Subcutaneous abdominal adipose tissue (tissue), 5 donors: ENCODE measurements around the gene CROCC2.
A peak's percentile ranks its signal among the peaks of the same experiment; 100 is the strongest.

ENCODE experiments used
- H3K27ac ChIP-seq: one replicate; pipeline ENCODE4 v1.7.0; 2013; ENCODE audit warnings: low read depth, mild to moderate bottlenecking, inconsistent platforms, low read length, moderate library complexity
- H3K27me3 ChIP-seq, 5 donors: one replicate each; pipeline ENCODE4 v1.7.0; 2013; ENCODE audit warnings: low read length in 5 of 5, inconsistent platforms in 1 of 5; ENCODE audit not compliant: control insufficient read depth in 5 of 5, insufficient read depth in 4 of 5
- H3K36me3 ChIP-seq, 5 donors: one replicate each; pipeline ENCODE4 v1.7.0; 2013; ENCODE audit warnings: low read length in 5 of 5; ENCODE audit not compliant: control insufficient read depth in 5 of 5, insufficient read depth in 5 of 5
- H3K4me1 ChIP-seq, 5 donors: one replicate each; pipeline ENCODE4 v1.7.0; 2013; ENCODE audit warnings: low read length in 5 of 5, mild to moderate bottlenecking in 3 of 5, moderate library complexity in 1 of 5; ENCODE audit not compliant: control insufficient read depth in 5 of 5, insufficient read depth in 5 of 5
- H3K4me3 ChIP-seq, 5 donors: one replicate each; pipeline ENCODE4 v1.7.0; 2013; ENCODE audit warnings: low read length in 5 of 5, low read depth in 1 of 5
- H3K9ac ChIP-seq, 5 donors: one replicate each; pipeline ENCODE4 v1.7.0; 2013; ENCODE audit warnings: low read length in 5 of 5, mild to moderate bottlenecking in 4 of 5, moderate library complexity in 3 of 5
- H3K9me3 ChIP-seq, 5 donors: one replicate each; pipeline ENCODE4 v1.7.0; 2013; ENCODE audit warnings: low read length in 5 of 5; ENCODE audit not compliant: control insufficient read depth in 5 of 5
- donor health status: healthy.
- donor health status: healthy.
- donor health status: healthy.
- donor health status: healthy.
- donor health status: healthy.

Gene CROCC2

DNA sequence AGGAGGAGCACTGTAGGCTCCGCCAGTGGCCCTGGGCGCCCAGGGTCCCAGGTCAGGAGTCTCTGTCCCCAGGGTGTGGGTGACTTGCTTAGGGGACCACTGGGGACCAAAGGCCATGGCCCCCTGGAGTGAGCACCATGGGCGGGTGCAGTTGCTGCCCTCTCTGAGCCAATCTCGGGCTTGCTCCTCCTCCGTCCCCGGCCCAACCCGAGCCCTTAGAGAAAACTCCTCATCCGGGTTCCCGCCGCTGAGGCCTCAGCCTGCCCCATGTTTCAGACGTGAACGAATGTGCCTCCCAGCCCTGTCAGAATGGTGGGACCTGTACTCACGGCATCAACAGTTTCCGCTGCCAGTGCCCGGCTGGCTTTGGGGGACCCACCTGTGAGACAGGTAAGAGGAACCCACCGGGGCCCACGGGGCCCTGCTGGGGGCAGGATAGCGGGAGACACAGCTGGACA is 130.9 kb downstream of the CROCC2 start:
- no peaks in the 10 kb centered on the region for H3K9me3 ChIP-seq
- no peak overlapping the region for H3K27ac ChIP-seq
- H3K4me1 ChIP-seq: peaks cover 0 to 9% (median 0%) of the 10 kb centered on the region in 5 donors
- peaks cover 0 to 79% (median 63%) of the 10 kb centered on the region in 5 donors for H3K36me3 ChIP-seq
- H3K4me3 ChIP-seq: peak overlapping the region in 1 of 5 donors; percentile 22
- H3K27me3 ChIP-seq: no peaks in the 10 kb centered on the region
- no peak overlapping the region for H3K9ac ChIP-seq

- peaks cover 0 to 9% (median 0%) of the 10 kb centered on the region in 5 donors for H3K4me1 ChIP-seq
- peaks cover 0 to 78% (median 64%) of the 10 kb centered on the region in 5 donors for H3K36me3 ChIP-seq
- H3K27ac ChIP-seq: no peak overlapping the region
- H3K27me3 ChIP-seq: no peaks in the 10 kb centered on the region
- H3K9me3 ChIP-seq: no peaks in the 10 kb centered on the region
- no peak overlapping the region for H3K9ac ChIP-seq
- H3K4me3 ChIP-seq: no peak overlapping the region
Observed at GRCh38 chr2:241037498-241037897, 131.4 kb downstream of the CROCC2 start.

- no peak overlapping the region for H3K9ac ChIP-seq
- H3K4me1 ChIP-seq: peaks cover 0 to 9% (median 0%) of the 10 kb centered on the region in 5 donors
- H3K27me3 ChIP-seq: no peaks in the 10 kb centered on the region
- no peak overlapping the region for H3K4me3 ChIP-seq
- no peaks in the 10 kb centered on the region for H3K9me3 ChIP-seq
- peaks cover 0 to 78% (median 65%) of the 10 kb centered on the region in 5 donors for H3K36me3 ChIP-seq
- H3K27ac ChIP-seq: no peak overlapping the region
Observed at GRCh38 chr2:241038374-241039180, 132.4 kb downstream of the CROCC2 start.

- no peak overlapping the region for H3K9ac ChIP-seq
- H3K27ac ChIP-seq: no peak overlapping the region
- H3K4me3 ChIP-seq: no peak overlapping the region
- peaks cover 0 to under 1% (median 0%) of the 10 kb centered on the region in 5 donors for H3K9me3 ChIP-seq
- peaks cover 0 to 9% (median 0%) of the 10 kb centered on the region in 5 donors for H3K4me1 ChIP-seq
- H3K36me3 ChIP-seq: peaks cover 0 to 72% (median 57%) of the 10 kb centered on the region in 5 donors
- no peaks in the 10 kb centered on the region for H3K27me3 ChIP-seq
Observed at GRCh38 chr2:241039416-241039815, 133.3 kb downstream of the CROCC2 start.

GRCh38 chr2:241040081-241040803 is 134.1 kb downstream of the CROCC2 start:
- Histone ChIP-seq H3K27me3 (no peaks in the 10 kb centered on the region), H3K36me3 (peaks cover 0 to 70% (median 53%) of the 10 kb centered on the region in 5 donors), H3K9ac (no peak overlapping the region), H3K4me1 (peaks cover 0 to 9% (median 0%) of the 10 kb centered on the region in 5 donors), H3K27ac (no peak overlapping the region), H3K4me3 (no peak overlapping the region), H3K9me3 (peaks cover 0 to 2% (median 0%) of the 10 kb centered on the region in 5 donors)

DNA sequence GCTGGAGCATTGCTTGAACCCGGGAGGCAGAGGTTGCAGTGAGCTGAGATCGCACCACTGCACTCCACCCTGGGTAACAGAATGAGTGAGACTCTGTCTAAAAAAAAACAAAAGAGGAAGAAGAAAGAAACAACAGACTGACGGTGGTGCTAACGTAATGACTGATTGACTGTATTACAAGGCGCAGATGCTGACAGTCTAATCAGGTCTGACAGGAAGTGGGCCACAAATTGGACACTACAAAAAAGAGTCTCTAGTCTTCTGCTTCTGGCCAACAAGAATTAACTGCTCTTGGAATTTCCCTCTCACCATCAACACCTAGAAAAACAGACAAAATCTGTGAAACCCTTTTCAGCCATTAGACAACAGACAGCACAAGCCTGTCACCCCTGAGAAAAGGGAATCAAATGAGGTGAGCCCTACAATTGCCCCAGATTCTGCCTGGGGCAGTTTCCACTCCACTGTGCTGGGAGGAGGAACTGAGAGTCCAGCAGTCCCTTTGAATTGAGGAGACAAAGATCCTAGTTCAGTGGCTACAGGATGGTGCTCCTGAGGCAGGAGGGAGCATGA is 135.5 kb downstream of the CROCC2 start:
- H3K27ac ChIP-seq: no peak overlapping the region
- H3K4me1 ChIP-seq: peaks cover 0 to 2% (median 0%) of the 10 kb centered on the region in 5 donors
- no peak overlapping the region for H3K4me3 ChIP-seq
- H3K36me3 ChIP-seq: peaks cover 0 to 63% (median 50%) of the 10 kb centered on the region in 5 donors
- peaks cover 0 to 2% (median 0%) of the 10 kb centered on the region in 5 donors for H3K9me3 ChIP-seq
- H3K27me3 ChIP-seq: no peaks in the 10 kb centered on the region
- H3K9ac ChIP-seq: peak overlapping the region in 1 of 5 donors; percentile 9
